OCI-LY3 (cell line): ENCODE measurements around the gene IPMK.

Experiments
- H2AFZ ChIP-seq: fragments of 200-600, 300-600 bp; shearing (Covaris generic); 2 replicates; pipeline ENCODE4 v1.6.0; 2014; ENCODE audit warnings: antibody characterized with exemption, low read depth, low read length
- H3K27ac ChIP-seq: fragments of 200-600, 300-600 bp; sonication (generic); 2 replicates; pipeline ENCODE4 v1.5.1; 2014; ENCODE audit warnings: mild to moderate bottlenecking, low read length, moderate library complexity, mixed read lengths
- H3K27me3 ChIP-seq: fragments of 200-600, 300-600 bp; sonication (generic); 2 replicates; pipeline ENCODE4 v1.6.1; 2014; ENCODE audit warnings: low read depth, low read length, mixed read lengths
- H3K36me3 ChIP-seq: fragments of 200-600, 300-600 bp; sonication (generic); replicated peaks from 2 replicates; pipeline ENCODE3; 2014; ENCODE audit warnings: low read depth, low read length, mixed read lengths
- H3K4me1 ChIP-seq: fragments of 300-600, 200-600 bp; sonication (generic); 2 replicates; pipeline ENCODE4 v1.6.1; 2014; ENCODE audit warnings: low read length, mixed read lengths
- H3K4me2 ChIP-seq: fragments of 200-600, 300-600 bp; sonication (generic); 2 replicates; pipeline ENCODE4 v1.6.1; 2014; ENCODE audit warnings: low read length, mixed read lengths
- H3K4me3 ChIP-seq: fragments of 300-600, 200-600 bp; sonication (generic); 2 replicates; pipeline ENCODE4 v1.5.1; 2014; ENCODE audit warnings: antibody characterized with exemption, mild to moderate bottlenecking, low read length, moderate library complexity
- H3K79me2 ChIP-seq: fragments of 300-600, 200-600 bp; shearing (Covaris generic); 2 replicates; pipeline ENCODE4 v1.6.1; 2014; ENCODE audit warnings: mild to moderate bottlenecking, low read length, mixed read lengths
- H3K9ac ChIP-seq: fragments of 300-600, 200-600 bp; shearing (Covaris generic); 2 replicates; pipeline ENCODE4 v1.6.0; 2014; ENCODE audit warnings: mild to moderate bottlenecking, low read length, moderate library complexity
- H3K9me3 ChIP-seq: fragments of 200-600, 300-600 bp; shearing (Covaris generic); 2 replicates; pipeline ENCODE4 v1.6.1; 2014; ENCODE audit warnings: low read length, mixed read lengths; ENCODE audit not compliant: insufficient read depth
- H4K20me1 ChIP-seq: fragments of 200-600, 300-600 bp; sonication (generic); 2 replicates; pipeline ENCODE4 v1.6.1; 2016; ENCODE audit warnings: low read length, mixed read lengths; ENCODE audit not compliant: insufficient read depth
- EZH2phosphoT487 ChIP-seq: fragments of 200-600 bp; shearing (Covaris generic); IDR thresholded peaks from 2 replicates; pipeline ENCODE4 v1.6.1; 2018; ENCODE audit warnings: antibody characterized with exemption, mixed run types, low read depth
- TF ChIP-seq, protein P1 (sequence below): fragments of 200-600, 300-600 bp; sonication (generic); IDR thresholded peaks from 2 replicates; pipeline ENCODE4 v1.5.1; 2014; ENCODE audit warnings: antibody characterized with exemption, low read length, low read depth

The IPMK gene

DNA sequence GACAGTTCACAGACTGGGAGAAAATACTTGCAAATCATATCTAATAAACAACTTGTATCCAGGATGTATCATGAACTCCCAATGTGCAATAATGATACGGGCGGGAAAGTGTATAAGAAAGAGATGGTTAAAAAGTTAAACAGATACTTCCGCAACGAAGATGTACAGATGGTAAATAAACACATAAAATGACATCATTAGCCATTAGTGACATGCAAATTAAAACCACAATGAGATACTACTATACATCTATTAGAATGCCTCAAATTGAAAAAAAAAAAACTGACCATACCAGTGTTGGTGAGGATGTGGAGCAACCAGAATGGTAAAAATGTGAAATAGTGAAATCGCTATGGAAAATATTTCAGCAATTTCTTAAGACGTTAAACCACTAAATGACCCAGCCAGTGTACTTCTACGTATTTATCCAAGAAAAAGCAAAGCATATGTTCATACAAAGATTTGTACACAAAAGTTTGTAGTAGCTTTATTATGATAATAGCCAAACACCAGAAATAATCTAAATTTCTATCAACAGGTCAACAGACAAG is 83.5 kb downstream of the IPMK start:
- H3K27me3 ChIP-seq: no peaks in the 10 kb centered on the region
- H3K36me3 ChIP-seq: no peaks in the 10 kb centered on the region
- no peak overlapping the region for H3K9ac ChIP-seq
- H3K9me3 ChIP-seq: no peaks in the 10 kb centered on the region
- H3K4me3 ChIP-seq: no peak overlapping the region
- no peaks in the 10 kb centered on the region for H4K20me1 ChIP-seq
- no peak for TF ChIP-seq EZH2phosphoT487
- TF ChIP-seq, protein P1, sequence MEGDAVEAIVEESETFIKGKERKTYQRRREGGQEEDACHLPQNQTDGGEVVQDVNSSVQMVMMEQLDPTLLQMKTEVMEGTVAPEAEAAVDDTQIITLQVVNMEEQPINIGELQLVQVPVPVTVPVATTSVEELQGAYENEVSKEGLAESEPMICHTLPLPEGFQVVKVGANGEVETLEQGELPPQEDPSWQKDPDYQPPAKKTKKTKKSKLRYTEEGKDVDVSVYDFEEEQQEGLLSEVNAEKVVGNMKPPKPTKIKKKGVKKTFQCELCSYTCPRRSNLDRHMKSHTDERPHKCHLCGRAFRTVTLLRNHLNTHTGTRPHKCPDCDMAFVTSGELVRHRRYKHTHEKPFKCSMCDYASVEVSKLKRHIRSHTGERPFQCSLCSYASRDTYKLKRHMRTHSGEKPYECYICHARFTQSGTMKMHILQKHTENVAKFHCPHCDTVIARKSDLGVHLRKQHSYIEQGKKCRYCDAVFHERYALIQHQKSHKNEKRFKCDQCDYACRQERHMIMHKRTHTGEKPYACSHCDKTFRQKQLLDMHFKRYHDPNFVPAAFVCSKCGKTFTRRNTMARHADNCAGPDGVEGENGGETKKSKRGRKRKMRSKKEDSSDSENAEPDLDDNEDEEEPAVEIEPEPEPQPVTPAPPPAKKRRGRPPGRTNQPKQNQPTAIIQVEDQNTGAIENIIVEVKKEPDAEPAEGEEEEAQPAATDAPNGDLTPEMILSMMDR: no peak
- no peak overlapping the region for H3K4me2 ChIP-seq
- H3K79me2 ChIP-seq: no peaks in the 10 kb centered on the region
- no peak overlapping the region for H2AFZ ChIP-seq
- no peaks in the 10 kb centered on the region for H3K4me1 ChIP-seq
- H3K27ac ChIP-seq: no peak overlapping the region

DNA sequence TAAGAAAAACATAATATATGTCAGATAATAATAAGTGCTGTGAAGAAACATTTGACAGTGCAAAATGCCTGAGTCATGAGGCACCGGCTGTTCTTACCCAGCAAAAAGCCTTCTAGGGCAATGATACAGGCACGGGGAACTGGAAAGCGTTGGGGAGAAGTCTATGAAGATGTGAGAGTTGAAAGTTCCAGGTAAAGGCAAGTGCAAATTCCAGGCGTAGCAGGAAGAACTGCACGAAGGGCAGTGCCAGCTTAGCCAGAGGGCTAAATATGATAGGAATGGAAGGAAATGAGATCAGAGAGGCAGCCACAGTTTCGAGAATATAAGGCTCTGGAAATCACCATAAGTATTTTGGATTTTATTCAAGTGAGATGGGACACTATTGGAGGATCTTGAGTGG is 87.0 kb downstream of the IPMK start:
- Histone ChIP-seq H3K27me3 (no peaks in the 10 kb centered on the region), H3K9ac (no peak overlapping the region)

DNA sequence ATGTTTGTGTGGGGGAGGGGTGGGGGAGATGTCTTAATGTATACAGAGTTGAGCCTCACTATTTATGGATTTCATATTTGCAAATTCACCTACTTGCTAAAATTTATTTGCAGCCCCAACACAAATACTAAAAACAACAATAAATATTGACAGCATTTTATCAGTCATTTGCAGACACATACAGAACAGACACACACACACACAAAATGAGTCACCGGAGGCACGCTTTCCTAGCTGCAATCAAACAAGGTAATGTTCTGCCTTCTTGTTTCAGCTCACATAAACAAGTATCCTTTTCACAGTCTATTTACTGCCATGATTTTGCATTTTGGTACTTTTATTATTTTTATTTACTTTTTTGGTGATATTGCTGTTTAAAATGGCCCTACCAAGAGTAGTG is 88.5 kb downstream of the IPMK start:
- no peak overlapping the region for H3K4me3 ChIP-seq
- no peak overlapping the region for H3K27ac ChIP-seq
- no peaks in the 10 kb centered on the region for H3K79me2 ChIP-seq
- H3K9me3 ChIP-seq: no peaks in the 10 kb centered on the region
- H3K27me3 ChIP-seq: no peaks in the 10 kb centered on the region
- TF ChIP-seq, protein P1: no peak
- TF ChIP-seq EZH2phosphoT487: no peak
- no peaks in the 10 kb centered on the region for H3K36me3 ChIP-seq
- no peaks in the 10 kb centered on the region for H4K20me1 ChIP-seq
- H3K4me2 ChIP-seq: no peak overlapping the region
- H3K9ac ChIP-seq: no peak overlapping the region
- H2AFZ ChIP-seq: no peak overlapping the region
- no peaks in the 10 kb centered on the region for H3K4me1 ChIP-seq

More for the DNA sequence above, 87.0 kb downstream of the IPMK start:
- no peak overlapping the region for H3K4me2 ChIP-seq
- no peaks in the 10 kb centered on the region for H4K20me1 ChIP-seq
- H3K9me3 ChIP-seq: no peaks in the 10 kb centered on the region
- no peak overlapping the region for H2AFZ ChIP-seq
- H3K27ac ChIP-seq: no peak overlapping the region
- H3K36me3 ChIP-seq: no peaks in the 10 kb centered on the region
- H3K4me3 ChIP-seq: no peak overlapping the region
- no peaks in the 10 kb centered on the region for H3K4me1 ChIP-seq
- TF ChIP-seq EZH2phosphoT487: no peak
- TF ChIP-seq, protein P1: no peak
- no peaks in the 10 kb centered on the region for H3K79me2 ChIP-seq

DNA sequence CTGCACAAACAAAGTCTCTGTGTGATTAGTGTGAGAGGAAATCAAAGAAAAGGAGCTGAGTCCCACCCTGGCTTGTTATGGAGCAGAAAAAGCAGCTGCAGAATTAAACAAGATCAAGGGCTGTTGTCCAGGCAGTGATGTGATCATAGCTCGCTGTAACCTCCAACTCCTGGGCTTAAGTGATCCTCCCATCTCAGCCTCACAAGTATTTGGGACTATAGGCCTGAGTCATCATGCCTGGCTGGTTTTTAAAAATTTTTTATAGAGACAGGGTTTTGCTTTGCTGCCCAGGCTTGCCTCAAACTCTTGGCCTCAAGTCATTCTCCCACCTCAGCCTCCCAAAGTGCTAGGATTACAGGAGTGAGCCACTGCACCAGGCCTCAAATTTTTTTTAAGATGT is 88.9 kb downstream of the IPMK start:
- H3K27me3 ChIP-seq: no peaks in the 10 kb centered on the region
- H3K4me3 ChIP-seq: no peak overlapping the region
- no peaks in the 10 kb centered on the region for H3K79me2 ChIP-seq
- H2AFZ ChIP-seq: no peak overlapping the region
- H3K4me2 ChIP-seq: no peak overlapping the region
- H4K20me1 ChIP-seq: no peaks in the 10 kb centered on the region
- no peaks in the 10 kb centered on the region for H3K36me3 ChIP-seq
- TF ChIP-seq, protein P1: no peak
- no peak for TF ChIP-seq EZH2phosphoT487
- no peaks in the 10 kb centered on the region for H3K9me3 ChIP-seq
- H3K27ac ChIP-seq: no peak overlapping the region
- no peaks in the 10 kb centered on the region for H3K4me1 ChIP-seq
- H3K9ac ChIP-seq: no peak overlapping the region
